GM18867 (cell line): ENCODE results near the gene SH2D2A.
A peak's percentile ranks its signal among the peaks of the same experiment; 100 is the strongest.
"Not testable (repeated sequence)": the region's sequence is repeated elsewhere in the genome, so short reads cannot be mapped to it uniquely, and the experiment has no call there.

ENCODE experiments used
- ATAC-seq: cut with Tn5 transposase; IDR thresholded peaks from one replicate; pipeline ENCODE4 v1.9.1; 2021; ENCODE audit warnings: mild to moderate bottlenecking, moderate library complexity; ENCODE audit not compliant: unreplicated experiment

SH2D2A gene

GRCh38 chr1:156775799-156776198, 40.8 kb downstream of the SH2D2A start:
- no peak for ATAC-seq

- no peak for ATAC-seq
These were observed 43.0 kb downstream of the SH2D2A start for GRCh38 chr1:156773607-156774006.

GRCh38 chr1:156772728-156773497, 43.7 kb downstream of the SH2D2A start:
- ATAC-seq: no peak

- ATAC-seq: no peak
These were observed 44.4 kb downstream of the SH2D2A start for GRCh38 chr1:156772222-156772621.

- ATAC-seq: no peak
These were observed 47.9 kb downstream of the SH2D2A start for GRCh38 chr1:156768610-156769295.

- peak; percentile 6 for ATAC-seq
These were observed 48.6 kb downstream of the SH2D2A start for GRCh38 chr1:156767879-156768604.

GRCh38 chr1:156767101-156767878, 49.4 kb downstream of the SH2D2A start, which contains the start of gene PRCC:
Gene PRCC (plus strand): TSS chr1:156767535. CDS start chr1:156767772, 237 bp downstream.
- ATAC-seq: peak; percentile 89

- peak; percentile 6 for ATAC-seq
These were observed 50.1 kb downstream of the SH2D2A start for GRCh38 chr1:156766298-156767100.

GRCh38 chr1:156765666-156766065, 51.0 kb downstream of the SH2D2A start:
- no peak for ATAC-seq

GRCh38 chr1:156765136-156765535, 51.5 kb downstream of the SH2D2A start:
- not testable (repeated sequence) for ATAC-seq

- no peak for ATAC-seq
These were observed 55.9 kb downstream of the SH2D2A start for GRCh38 chr1:156760796-156761104.

- ATAC-seq: no peak
These were observed 56.4 kb downstream of the SH2D2A start for GRCh38 chr1:156760092-156760795.

- not testable (repeated sequence) for ATAC-seq
These were observed 58.9 kb downstream of the SH2D2A start for GRCh38 chr1:156757572-156758253.

- ATAC-seq: no peak
These were observed 60.3 kb downstream of the SH2D2A start for GRCh38 chr1:156756355-156756754.
